HepG2 (cell line): ENCODE measurements around the gene PPP1R1B. TPM values are rescaled to one million over a fixed set of nuclear protein-coding genes. Genes with fewer than 3 reads are reported as not detected.

Experiments used
- FOSL2 ChIP-seq: sonication (generic); formaldehyde crosslinking; IDR thresholded peaks from 2 replicates; pipeline ENCODE4 v1.4.0; 2020; ENCODE audit warnings: missing genetic modification reagents
- FOXK1 ChIP-seq: sonication (generic); formaldehyde crosslinking; IDR thresholded peaks from 2 replicates; pipeline ENCODE4 v1.4.0; 2020; ENCODE audit warnings: low read depth, missing genetic modification reagents, borderline replicate concordance
- GABPA ChIP-seq, 2 experiments: IDR thresholded peaks; 2 replicates each; pipeline ENCODE4 v1.6.1; 2011 to 2016; ENCODE audit warnings: low read depth in 2 of 2, low read length in 1 of 2, missing biosample characterization in 1 of 2, missing genetic modification characterization in 1 of 2
- IRF2 ChIP-seq: IDR thresholded peaks from 2 replicates; pipeline ENCODE4 v1.6.1; 2018; ENCODE audit warnings: missing genetic modification reagents, missing compliant biosample characterization
- MAF1 ChIP-seq: sonication (generic); formaldehyde crosslinking; IDR thresholded peaks from 2 replicates; pipeline ENCODE4 v1.5.0; 2020; ENCODE audit warnings: missing genetic modification reagents, borderline replicate concordance
- MED1 ChIP-seq: sonication (generic); formaldehyde crosslinking; IDR thresholded peaks from 2 replicates; pipeline ENCODE4 v1.4.0; 2020; ENCODE audit warnings: missing genetic modification reagents
- NFE2 ChIP-seq: sonication (generic); formaldehyde crosslinking; IDR thresholded peaks from 2 replicates; pipeline ENCODE4 v1.4.0; 2020; ENCODE audit warnings: missing genetic modification reagents
- PITX1 ChIP-seq: sonication (generic); formaldehyde crosslinking; IDR thresholded peaks from 2 replicates; pipeline ENCODE4 v1.5.1; 2020; ENCODE audit warnings: mild to moderate bottlenecking, missing genetic modification reagents
- RCOR2 ChIP-seq: IDR thresholded peaks from 2 replicates; pipeline ENCODE4 v1.6.1; 2016; ENCODE audit warnings: missing biosample characterization, missing genetic modification reagents
- TP53 ChIP-seq: sonication (generic); formaldehyde crosslinking; conservative IDR thresholded peaks from 2 replicates; pipeline ENCODE4 v1.4.0; 2020; ENCODE audit warnings: missing genetic modification reagents
- ZNF232 ChIP-seq: sonication (generic); formaldehyde crosslinking; IDR thresholded peaks from 2 replicates; pipeline ENCODE4 v1.4.0; 2020; ENCODE audit warnings: missing genetic modification reagents, borderline replicate concordance
- ZNF263 ChIP-seq: sonication (generic); formaldehyde crosslinking; IDR thresholded peaks from 2 replicates; pipeline ENCODE4 v1.4.0; 2020; ENCODE audit warnings: missing genetic modification reagents
- ZNF292 ChIP-seq: sonication (generic); formaldehyde crosslinking; IDR thresholded peaks from 2 replicates; pipeline ENCODE4 v1.8.1; 2022; ENCODE audit warnings: mild to moderate bottlenecking, low read depth, missing genetic modification reagents, borderline replicate concordance
- ZNF546 ChIP-seq: sonication (generic); formaldehyde crosslinking; conservative IDR thresholded peaks from 2 replicates; pipeline ENCODE4 v1.8.1; 2023; ENCODE audit warnings: mild to moderate bottlenecking, missing genetic modification reagents
- polyA plus RNA-seq, 8 experiments: library from polyadenylated mRNA; depleted of rRNA in 3 of 8; stranded (reverse) in 7 of 8; unstranded in 1 of 8; fragments of >200 nt; fragmentation: Illumina TruSeq in 4 of 8; extraction: Trizol in 4 of 8; gene quantifications; 2 replicates each; pipeline versions ENCODE4 v1.2.1 to v1.2.3, GENCODE V29; 2011 to 2016; ENCODE audit warnings: low read depth in 4 of 8, missing spikeins in 1 of 8, mixed read lengths in 1 of 8; ENCODE audit not compliant: insufficient read depth in 1 of 8
- total RNA-seq, 5 experiments: library from RNA; depleted of rRNA; stranded (reverse); fragments of >200 nt; fragmentation: Illumina TruSeq; extraction: Trizol; gene quantifications; 2 replicates each; pipeline ENCODE4 v1.2.3, GENCODE V29; 2016; ENCODE audit warnings: low read depth in 1 of 5
- TF ChIP-seq, protein P1 (sequence below): sonication (generic); formaldehyde crosslinking; IDR thresholded peaks from 2 replicates; pipeline ENCODE4 v1.5.1; 2020; ENCODE audit warnings: mild to moderate bottlenecking, missing genetic modification reagents, moderate library complexity
- TF ChIP-seq, protein P2 (sequence below): sonication (generic); formaldehyde crosslinking; conservative IDR thresholded peaks from 2 replicates; pipeline ENCODE4 v1.4.0; 2020; ENCODE audit warnings: mild to moderate bottlenecking, missing genetic modification reagents, moderate library complexity
- TF ChIP-seq, protein P3 (sequence below): sonication (generic); formaldehyde crosslinking; IDR thresholded peaks from 2 replicates; pipeline ENCODE4 v1.4.0; 2020; ENCODE audit warnings: missing genetic modification reagents, mild to moderate bottlenecking, borderline replicate concordance
- TF ChIP-seq, protein P4 (sequence below): sonication (generic); formaldehyde crosslinking; IDR thresholded peaks from 2 replicates; pipeline ENCODE4 v1.4.0; 2020; ENCODE audit warnings: missing genetic modification reagents, borderline replicate concordance

PPP1R1B gene
- total and polyA plus RNA-seq, 2 of the 13 experiments (the other 11 are each of a cell fraction or from before 2014, with no cell fraction given): 0.08 TPM; not detected in 1

DNA sequence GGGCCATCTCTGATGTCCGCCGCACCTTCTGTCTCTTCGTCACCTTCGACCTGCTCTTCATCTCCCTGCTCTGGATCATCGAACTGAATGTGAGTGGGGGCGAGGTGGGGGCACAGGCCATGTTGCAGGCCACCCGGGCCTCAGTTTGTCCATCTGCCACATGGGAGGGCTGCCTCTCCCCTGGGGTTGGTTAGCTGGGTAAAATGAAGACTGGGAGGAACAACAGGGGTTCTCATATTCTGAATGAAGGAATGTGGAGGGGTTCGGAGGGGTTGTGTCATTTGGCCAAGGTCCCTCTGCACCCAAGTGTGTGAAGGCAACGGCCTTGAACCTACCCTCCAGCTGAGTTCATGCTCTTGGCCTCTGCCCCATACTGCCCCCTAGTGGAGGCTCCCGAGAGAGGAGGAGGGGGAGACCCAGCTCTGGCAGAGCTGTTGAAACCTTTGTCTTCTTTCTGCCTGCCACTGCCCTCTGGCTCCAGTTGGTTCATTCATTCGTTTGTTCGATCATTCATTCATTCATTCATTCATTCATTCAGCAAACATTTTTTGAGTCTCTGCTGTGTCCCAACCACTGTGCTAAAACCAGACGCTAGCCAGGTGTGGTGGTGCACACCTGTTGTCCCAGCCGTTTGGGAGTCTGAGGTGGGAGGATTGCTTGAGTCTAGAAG lies 27.0 kb downstream of the PPP1R1B start (continued):
- TF ChIP-seq, protein P1, sequence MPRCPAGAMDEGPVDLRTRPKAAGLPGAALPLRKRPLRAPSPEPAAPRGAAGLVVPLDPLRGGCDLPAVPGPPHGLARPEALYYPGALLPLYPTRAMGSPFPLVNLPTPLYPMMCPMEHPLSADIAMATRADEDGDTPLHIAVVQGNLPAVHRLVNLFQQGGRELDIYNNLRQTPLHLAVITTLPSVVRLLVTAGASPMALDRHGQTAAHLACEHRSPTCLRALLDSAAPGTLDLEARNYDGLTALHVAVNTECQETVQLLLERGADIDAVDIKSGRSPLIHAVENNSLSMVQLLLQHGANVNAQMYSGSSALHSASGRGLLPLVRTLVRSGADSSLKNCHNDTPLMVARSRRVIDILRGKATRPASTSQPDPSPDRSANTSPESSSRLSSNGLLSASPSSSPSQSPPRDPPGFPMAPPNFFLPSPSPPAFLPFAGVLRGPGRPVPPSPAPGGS (CRISPR knock-in tag): no peak
- TF ChIP-seq NFE2 (CRISPR knock-in tag) (0 out of 2 replicates have a peak, but pooled peaks have one; percentile 2), GABPA (IDR thresholded peaks at IDR 0.05; ENCODE audit: low read depth, low read length) (no peak), GABPA (CRISPR knock-in tag; IDR thresholded peaks at IDR 0.05; ENCODE audit: low read depth) (peak; percentile 44), MAF1 (no peak), ZNF232 (CRISPR knock-in tag) (no peak), ZNF546 (no peak), FOSL2 (CRISPR knock-in tag) (peak; percentile 39; the same call in 1 of the 2 replicates), MED1 (CRISPR knock-in tag) (peak; percentile 40; the same call in 1 of the 2 replicates), ZNF263 (CRISPR knock-in tag) (peak; percentile 75; the same call in 1 of the 2 replicates), PITX1 (CRISPR knock-in tag) (peak; percentile 45; the same call in 1 of the 2 replicates), RCOR2 (CRISPR knock-in tag) (peak; percentile 46; the same call in 1 of the 2 replicates), FOXK1 (CRISPR knock-in tag) (no peak), TP53 (no peak), IRF2 (CRISPR knock-in tag) (peak; percentile 53; the same call in 1 of the 2 replicates), ZNF292 (CRISPR knock-in tag) (no peak)
- TF ChIP-seq, protein P2, sequence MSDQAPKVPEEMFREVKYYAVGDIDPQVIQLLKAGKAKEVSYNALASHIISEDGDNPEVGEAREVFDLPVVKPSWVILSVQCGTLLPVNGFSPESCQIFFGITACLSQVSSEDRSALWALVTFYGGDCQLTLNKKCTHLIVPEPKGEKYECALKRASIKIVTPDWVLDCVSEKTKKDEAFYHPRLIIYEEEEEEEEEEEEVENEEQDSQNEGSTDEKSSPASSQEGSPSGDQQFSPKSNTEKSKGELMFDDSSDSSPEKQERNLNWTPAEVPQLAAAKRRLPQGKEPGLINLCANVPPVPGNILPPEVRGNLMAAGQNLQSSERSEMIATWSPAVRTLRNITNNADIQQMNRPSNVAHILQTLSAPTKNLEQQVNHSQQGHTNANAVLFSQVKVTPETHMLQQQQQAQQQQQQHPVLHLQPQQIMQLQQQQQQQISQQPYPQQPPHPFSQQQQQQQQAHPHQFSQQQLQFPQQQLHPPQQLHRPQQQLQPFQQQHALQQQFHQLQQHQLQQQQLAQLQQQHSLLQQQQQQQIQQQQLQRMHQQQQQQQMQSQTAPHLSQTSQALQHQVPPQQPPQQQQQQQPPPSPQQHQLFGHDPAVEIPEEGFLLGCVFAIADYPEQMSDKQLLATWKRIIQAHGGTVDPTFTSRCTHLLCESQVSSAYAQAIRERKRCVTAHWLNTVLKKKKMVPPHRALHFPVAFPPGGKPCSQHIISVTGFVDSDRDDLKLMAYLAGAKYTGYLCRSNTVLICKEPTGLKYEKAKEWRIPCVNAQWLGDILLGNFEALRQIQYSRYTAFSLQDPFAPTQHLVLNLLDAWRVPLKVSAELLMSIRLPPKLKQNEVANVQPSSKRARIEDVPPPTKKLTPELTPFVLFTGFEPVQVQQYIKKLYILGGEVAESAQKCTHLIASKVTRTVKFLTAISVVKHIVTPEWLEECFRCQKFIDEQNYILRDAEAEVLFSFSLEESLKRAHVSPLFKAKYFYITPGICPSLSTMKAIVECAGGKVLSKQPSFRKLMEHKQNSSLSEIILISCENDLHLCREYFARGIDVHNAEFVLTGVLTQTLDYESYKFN (CRISPR knock-in tag): peak; percentile 38; the same call in 1 of the 2 replicates
- TF ChIP-seq, protein P3, sequence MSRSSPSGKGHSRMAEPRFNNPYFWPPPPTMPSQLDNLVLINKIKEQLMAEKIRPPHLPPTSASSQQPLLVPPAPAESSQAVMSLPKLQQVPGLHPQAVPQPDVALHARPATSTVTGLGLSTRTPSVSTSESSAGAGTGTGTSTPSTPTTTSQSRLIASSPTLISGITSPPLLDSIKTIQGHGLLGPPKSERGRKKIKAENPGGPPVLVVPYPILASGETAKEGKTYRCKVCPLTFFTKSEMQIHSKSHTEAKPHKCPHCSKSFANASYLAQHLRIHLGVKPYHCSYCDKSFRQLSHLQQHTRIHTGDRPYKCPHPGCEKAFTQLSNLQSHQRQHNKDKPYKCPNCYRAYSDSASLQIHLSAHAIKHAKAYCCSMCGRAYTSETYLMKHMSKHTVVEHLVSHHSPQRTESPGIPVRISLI: no peak
- TF ChIP-seq, protein P4, sequence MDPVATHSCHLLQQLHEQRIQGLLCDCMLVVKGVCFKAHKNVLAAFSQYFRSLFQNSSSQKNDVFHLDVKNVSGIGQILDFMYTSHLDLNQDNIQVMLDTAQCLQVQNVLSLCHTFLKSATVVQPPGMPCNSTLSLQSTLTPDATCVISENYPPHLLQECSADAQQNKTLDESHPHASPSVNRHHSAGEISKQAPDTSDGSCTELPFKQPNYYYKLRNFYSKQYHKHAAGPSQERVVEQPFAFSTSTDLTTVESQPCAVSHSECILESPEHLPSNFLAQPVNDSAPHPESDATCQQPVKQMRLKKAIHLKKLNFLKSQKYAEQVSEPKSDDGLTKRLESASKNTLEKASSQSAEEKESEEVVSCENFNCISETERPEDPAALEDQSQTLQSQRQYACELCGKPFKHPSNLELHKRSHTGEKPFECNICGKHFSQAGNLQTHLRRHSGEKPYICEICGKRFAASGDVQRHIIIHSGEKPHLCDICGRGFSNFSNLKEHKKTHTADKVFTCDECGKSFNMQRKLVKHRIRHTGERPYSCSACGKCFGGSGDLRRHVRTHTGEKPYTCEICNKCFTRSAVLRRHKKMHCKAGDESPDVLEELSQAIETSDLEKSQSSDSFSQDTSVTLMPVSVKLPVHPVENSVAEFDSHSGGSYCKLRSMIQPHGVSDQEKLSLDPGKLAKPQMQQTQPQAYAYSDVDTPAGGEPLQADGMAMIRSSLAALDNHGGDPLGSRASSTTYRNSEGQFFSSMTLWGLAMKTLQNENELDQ (CRISPR knock-in tag): no peak
